KBM-7 (cell line): Measurements from ENCODE around the gene FASTKD1.
"Not testable (repeated sequence)": the region's sequence is repeated elsewhere in the genome, so short reads cannot be mapped to it uniquely, and the experiment has no call there.

ENCODE experiments used
- DNase-seq: peaks from one replicate; pipeline ENCODE4 v3.0.0-alpha.2; 2015
- in situ Hi-C: fragments of 300-500 bp; cut with MboI; formaldehyde crosslinking; loops from 2 replicates; pipeline ENCODE4 v1.14.3; 2020; ENCODE audit warnings: low sequenced_read_pairs, low pct_unique_long_range_greater_than_20kb, mixed read lengths

FASTKD1 gene, protein sequence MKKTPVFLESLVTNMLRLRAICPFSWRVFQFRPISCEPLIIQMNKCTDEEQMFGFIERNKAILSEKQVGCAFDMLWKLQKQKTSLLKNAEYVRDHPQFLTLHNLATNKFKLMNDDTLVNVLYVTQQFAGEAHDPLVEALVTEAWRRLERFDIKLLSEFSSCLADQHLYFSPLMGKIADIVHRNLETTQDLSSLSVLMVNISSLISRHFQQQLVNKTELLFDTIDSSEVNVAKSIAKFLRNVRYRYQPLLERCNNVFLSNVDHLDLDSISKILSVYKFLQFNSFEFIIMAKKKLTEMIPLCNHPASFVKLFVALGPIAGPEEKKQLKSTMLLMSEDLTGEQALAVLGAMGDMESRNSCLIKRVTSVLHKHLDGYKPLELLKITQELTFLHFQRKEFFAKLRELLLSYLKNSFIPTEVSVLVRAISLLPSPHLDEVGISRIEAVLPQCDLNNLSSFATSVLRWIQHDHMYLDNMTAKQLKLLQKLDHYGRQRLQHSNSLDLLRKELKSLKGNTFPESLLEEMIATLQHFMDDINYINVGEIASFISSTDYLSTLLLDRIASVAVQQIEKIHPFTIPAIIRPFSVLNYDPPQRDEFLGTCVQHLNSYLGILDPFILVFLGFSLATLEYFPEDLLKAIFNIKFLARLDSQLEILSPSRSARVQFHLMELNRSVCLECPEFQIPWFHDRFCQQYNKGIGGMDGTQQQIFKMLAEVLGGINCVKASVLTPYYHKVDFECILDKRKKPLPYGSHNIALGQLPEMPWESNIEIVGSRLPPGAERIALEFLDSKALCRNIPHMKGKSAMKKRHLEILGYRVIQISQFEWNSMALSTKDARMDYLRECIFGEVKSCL

GRCh38 chr2:169573160-169573973 lies at the start of gene FASTKD1:
Gene FASTKD1, minus strand, starts transcription at chr2:169573865. Its CDS starts 1,836 bp downstream, at chr2:169572029.
- in situ Hi-C loops = no loop called here
- peak; percentile 97 for DNase-seq

DNA sequence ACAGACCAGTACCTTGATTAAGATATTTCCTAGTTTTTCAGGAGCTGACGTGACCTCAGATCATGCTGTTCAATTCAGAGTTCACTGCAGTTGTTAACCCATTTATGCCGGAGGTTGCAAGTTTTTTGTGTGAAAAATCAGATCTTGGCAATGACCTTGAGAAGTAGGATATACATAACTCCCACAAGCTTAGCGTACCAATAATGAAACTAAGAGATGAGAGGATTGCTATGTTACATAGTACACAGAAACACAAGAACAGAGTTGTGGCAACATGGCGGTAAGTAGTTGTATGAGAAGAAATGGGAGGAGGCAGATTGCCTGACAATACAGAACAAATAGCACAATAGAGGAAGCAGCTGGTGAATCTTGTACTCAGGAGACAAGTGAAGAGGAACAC lies 49.6 kb upstream of the FASTKD1 start:
- in situ Hi-C loops = no loop called here

DNA sequence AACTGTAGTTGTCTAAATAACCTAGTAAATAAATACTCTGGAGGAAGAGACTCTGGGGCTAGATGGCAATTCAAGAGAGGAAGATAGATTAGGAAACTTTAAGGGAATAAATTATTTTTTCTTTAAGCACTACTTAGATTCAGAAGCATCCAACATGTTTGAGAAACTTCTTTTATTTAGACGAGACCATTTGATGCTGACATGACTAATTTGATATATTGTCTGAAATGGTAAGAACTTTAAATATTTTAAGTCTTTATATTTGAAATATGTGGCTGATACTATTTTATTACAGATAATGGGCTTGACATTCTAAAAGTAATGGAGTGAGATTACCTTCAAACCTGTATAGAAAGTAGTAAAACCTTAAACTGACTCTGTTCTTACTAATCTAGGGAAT lies 46.8 kb upstream of the FASTKD1 start:
- in situ Hi-C loops = no loop called here
- DNase-seq = no peak

More for the DNA sequence above, 49.6 kb upstream of the FASTKD1 start:
- DNase-seq = peak; percentile 39

DNA sequence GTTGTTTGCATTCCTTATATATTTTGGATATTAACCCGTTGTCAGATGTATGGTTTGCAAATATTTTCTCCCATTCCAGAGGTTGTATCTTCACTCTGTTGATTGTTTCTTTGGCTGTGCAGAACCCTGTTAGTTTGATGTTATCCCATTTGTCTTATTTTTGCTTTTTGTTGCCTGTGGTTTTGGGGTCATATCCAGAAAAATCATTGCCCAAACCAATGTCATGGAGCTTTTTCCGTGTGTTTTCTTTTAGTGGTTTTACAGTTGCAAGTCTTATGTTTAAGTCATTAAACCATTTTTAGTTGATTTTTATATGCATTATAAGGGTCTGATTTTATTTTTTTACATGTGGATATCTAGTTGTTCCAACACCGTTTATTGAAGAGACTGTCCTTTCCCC lies 46.3 kb upstream of the FASTKD1 start:
- in situ Hi-C loops = no loop called here

DNA sequence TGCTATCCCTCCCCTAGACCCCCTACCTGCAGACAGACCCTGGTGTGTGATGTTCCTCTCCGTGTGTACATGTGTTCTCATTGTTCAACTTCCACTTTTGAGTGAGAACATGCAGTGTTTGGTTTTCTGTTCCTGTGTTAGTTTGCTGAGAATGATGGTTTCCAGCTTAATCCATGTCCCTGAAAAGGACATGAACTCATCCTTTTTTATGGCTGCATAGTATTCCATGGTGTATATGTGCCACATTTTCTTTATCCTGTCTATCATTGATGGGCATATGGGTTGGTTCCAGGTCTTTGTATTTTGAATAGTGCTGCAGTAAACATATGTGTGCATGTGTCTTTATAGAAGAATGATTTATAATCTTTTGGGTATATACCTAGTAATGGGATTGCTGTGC lies 42.3 kb upstream of the FASTKD1 start:
- in situ Hi-C loops, DNase-seq: not testable (repeated sequence)

More for the DNA sequence above, 46.3 kb upstream of the FASTKD1 start:
- no peak for DNase-seq

- DNase-seq = no peak
- in situ Hi-C loops = no loop called here
Observed at GRCh38 chr2:169613876-169614275, 40.2 kb upstream of the FASTKD1 start.

DNA sequence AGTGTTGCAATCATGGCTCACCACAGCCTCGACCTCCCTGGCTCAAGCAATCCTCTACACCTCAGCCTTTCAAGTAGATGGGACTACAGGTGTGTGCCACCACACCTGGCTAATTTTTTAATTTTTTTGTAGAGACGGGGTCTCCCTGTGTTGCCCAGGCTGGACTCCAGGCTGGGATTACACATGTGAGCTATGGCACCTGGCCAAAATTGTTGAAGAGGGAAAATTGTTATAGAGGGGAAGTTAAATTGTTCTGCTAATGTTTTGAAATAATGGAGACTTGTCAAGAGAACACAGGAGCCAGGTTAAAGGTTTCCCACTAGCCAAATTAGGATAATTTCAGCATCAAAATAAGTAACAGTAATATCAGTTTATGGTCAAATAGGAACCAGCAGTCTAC lies 35.6 kb upstream of the FASTKD1 start:
- no peak for DNase-seq
- in situ Hi-C loops = no loop called here

DNA sequence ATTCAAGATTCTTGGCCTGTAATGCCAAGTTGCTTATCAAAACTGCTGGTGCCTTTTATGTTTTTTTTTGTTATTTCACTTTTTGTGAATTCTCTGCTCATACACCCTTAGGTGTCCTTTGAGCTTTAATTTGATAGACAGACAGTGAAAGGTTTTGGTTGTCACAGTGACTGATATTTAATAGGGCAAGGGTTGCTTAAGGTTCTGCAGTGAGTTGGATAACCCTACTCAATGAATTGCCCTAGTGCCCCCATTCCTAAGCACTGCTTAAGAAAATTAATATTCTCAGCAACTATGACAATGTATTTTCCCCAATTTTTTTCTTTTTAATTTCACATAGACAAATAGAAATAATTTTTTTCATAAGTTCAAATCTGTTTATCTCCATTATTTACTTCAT lies 25.9 kb upstream of the FASTKD1 start:
- in situ Hi-C loops = no loop called here
- no peak for DNase-seq

DNA sequence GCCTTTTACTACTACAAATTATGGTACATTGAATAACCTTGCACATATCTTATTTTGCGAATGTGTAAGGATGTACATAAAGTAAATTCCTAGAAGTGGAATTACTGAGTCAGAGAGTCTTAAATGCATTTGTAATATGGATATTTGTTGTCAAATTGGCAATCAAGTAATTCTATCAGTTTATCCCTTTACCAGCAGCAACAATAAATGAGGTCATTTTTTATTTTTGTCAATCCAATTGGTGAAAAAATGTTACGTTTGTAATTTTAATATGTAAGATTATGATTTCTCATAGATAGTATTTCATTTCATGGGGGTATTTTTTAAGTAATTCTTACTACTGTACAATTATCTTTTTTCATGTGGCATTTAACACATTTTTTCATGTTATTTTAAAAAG lies 25.3 kb upstream of the FASTKD1 start:
- no peak for DNase-seq
- in situ Hi-C loops = no loop called here

- DNase-seq, in situ Hi-C loops: not testable (repeated sequence)
Observed at GRCh38 chr2:169596546-169596945, 22.9 kb upstream of the FASTKD1 start.

DNA sequence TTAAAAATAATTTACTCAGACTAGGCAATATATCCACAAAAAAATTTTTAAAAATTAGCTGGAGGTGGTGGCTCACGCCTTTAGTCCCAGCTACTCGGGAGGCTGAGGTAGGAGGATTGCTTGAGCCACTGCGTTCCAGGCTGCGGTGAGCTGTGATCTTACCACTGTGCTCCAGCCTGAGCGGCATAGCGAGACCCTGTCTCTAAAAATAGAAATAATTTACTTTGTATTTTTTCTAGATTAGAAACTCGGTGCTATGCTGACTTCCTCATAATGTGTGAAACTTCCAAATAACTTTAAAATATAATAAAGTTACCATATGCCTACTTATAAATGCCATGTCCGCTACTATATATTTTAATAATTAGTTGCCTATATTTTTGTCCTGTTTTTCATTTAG lies 17.1 kb upstream of the FASTKD1 start:
- DNase-seq = no peak
- in situ Hi-C loops = no loop called here

DNA sequence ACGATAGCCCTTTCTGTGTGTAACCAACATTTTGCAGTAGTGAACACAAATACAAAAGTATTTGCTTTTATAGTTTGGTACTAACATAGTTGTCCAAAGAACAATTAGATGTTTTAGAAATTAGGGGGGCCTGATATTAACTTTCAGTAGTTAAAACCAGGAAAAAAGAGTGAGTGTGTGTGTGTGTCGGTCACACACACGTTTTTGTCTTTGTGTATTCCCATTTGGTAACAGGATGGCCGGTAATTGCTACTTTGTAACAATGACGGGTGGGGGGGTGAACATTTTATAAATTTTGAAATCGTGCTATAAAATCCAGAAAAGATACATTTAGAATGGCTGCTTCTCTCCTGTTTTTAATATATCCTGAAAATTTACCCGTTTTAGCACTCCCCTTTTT lies 12.0 kb upstream of the FASTKD1 start:
- in situ Hi-C loops = no loop called here
- DNase-seq = no peak

- in situ Hi-C loops = no loop called here
- peak; percentile 93 for DNase-seq
Observed at GRCh38 chr2:169584005-169584877, 10.6 kb upstream of the FASTKD1 start, which contains the start of gene PPIG. Gene PPIG, plus strand, starts transcription at chr2:169584351. Its CDS starts 19,691 bp downstream, at chr2:169604042.

DNA sequence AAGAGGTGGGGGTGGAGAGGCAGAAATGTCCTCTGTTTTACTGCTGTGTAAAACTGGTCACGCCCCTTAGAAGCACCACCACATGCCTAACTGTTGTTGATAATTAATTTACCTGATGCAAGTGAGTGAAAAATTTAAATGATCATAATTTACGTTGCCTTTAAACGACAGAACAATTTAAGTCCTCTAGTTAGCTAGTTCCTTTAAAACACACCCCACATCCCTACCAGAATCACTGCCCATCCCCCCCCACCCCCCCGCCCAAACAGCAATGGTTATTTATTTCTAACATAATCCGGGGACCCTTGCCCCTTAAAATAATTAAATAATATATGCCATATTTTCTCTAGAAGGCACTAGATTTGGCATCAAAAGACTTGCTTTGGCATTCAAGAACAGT lies 9.9 kb upstream of the FASTKD1 start:
- DNase-seq = no peak
- in situ Hi-C loops = no loop called here

GRCh38 chr2:169582552-169583266 lies 9.0 kb upstream of the FASTKD1 start:
- in situ Hi-C loops, DNase-seq: not testable (repeated sequence)

DNA sequence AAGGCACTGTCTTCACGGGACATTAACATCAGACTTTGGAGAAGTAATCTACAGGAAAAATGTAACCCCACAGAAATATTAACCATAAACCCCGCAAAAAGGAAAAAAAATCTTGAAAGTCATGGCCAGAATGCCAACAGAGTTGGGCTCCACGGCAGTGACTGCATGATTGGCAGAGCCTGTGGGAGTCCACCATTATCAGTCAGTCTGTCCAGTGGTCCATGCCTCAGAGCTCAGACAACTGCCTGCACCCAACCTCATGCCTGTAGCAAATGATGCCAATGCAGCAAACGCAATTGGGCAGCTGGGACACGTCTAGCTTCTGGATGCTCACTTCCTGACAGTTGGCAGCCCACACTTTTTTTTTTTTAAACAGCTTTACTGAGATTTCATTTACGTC lies 5.4 kb upstream of the FASTKD1 start:
- in situ Hi-C loops = no loop called here
- no peak for DNase-seq

DNA sequence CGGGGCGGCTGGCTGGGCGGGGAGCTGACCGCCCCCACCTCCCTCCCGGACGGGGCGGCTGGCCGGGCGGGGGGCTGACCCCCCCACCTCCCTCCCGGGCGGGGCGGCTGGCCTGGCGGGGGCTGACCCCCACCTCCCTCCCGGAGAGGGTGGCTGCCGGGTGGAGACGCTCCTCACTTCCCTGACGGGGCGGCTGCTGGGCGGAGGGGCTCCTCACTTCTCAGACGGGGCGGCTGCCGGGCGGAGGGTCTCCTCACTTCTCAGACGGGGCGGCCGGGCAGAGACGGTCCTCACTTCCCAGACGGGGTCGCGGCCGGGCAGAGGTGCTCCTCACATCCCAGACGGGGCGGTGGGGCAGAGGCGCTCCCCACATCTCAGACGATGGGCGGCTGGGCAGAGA lies 1.6 kb upstream of the FASTKD1 start:
- DNase-seq, in situ Hi-C loops: not testable (repeated sequence)

DNA sequence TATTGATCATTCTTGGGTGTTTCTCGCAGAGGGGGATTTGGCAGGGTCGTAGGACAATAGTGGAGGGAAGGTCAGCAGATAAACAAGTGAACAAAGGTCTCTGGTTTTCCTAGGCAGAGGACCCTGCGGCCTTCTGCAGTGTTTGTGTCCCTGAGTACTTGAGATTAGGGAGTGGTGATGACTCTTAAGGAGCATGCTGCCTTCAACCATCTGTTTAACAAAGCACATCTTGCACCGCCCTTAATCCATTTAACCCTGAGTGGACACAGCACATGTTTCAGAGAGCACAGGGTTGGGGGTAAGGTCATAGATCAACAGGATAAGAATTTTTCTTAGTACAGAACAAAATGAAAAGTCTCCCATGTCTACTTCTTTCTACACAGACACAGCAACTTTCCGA lies 874 bp upstream of the FASTKD1 start:
- in situ Hi-C loops, DNase-seq: not testable (repeated sequence)
